Activated CD4-positive, alpha-beta T cell treated with anti-CD3 and anti-CD28 coated beads, Interleukin-2, amount 50 U/mL, for 16 hours (primary cell): ENCODE data around the gene RAB39B.
"Not testable (repeated sequence)": the region's sequence is repeated elsewhere in the genome, so short reads cannot be mapped to it uniquely, and the experiment has no call there.

Source experiments
- DNase-seq: peaks from one replicate; pipeline ENCODE4 v3.0.0-alpha.2; 2020

RAB39B gene

DNA sequence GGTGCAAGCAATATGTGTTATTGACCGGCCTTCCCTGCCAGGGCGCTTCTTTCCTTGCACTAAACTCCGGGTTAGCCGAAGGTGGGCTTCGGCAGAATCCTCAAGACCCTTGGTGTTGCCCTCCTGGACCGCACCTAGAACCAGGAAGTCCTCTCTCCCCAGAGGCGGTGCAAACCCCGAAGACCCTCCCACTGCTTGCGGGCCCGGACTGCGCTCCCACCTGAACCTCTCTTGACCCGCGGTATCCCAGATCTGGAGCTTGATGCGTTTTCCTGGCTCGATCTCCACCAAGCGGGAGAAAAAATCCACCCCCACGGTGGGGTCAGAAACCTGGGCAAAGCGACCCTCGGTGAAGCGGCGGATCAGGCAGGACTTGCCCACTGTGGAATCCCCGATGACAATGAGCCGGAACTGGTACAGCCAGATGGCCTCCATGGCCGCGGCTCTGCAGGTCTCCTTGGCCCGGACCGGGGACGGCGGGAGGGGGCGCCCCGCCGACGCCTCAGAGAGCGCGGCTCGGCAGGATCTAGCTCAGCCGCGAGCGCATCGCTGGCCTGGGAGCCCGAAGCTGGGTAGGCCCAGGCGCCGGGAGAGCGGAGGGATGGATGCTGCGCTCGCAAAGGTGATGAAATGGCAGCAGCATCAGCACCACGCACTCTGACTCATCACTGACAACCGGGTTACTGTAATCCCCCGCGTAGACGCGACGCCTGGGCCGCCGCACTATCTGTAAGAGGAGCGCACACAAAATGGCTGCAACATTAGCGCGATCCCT lies at the start of gene RAB39B:
RAB39B (minus strand) TSS at position 638 of the 775 bp plus-strand sequence; CDS start at position 435, 203 bp downstream.
- DNase-seq, result peak; percentile 77

- DNase-seq, result no peak
These were observed 49.5 kb upstream of the RAB39B start for GRCh38 chrX:155313766-155314165.

- no peak for DNase-seq
These were observed 29.5 kb upstream of the RAB39B start for GRCh38 chrX:155293771-155294170.

GRCh38 chrX:155279873-155280272 lies 15.6 kb upstream of the RAB39B start:
- no peak for DNase-seq

DNA sequence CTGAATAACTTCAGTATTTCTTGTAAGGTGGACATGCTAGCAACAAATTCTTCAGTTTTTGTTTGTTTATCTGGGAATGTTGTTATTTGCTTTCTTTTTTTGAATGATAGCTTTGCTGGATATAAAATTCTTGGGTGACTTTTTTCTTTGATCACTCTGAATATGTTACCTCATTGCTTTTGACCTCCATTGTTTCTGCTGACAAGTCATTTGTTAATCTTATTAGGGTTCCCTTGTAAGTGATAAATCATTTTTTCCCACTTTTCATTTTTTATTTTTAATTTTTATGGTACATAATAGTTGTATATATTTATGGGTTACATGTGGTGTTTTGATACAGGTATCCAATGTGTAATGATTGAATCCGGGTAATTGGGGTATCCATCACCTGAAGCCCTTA lies 6.7 kb upstream of the RAB39B start:
- no peak for DNase-seq

- not testable (repeated sequence) for DNase-seq
These were observed 3.7 kb upstream of the RAB39B start for GRCh38 chrX:155267995-155268394.

- no peak for DNase-seq
These were observed 2.1 kb upstream of the RAB39B start for GRCh38 chrX:155266439-155266838.

DNA sequence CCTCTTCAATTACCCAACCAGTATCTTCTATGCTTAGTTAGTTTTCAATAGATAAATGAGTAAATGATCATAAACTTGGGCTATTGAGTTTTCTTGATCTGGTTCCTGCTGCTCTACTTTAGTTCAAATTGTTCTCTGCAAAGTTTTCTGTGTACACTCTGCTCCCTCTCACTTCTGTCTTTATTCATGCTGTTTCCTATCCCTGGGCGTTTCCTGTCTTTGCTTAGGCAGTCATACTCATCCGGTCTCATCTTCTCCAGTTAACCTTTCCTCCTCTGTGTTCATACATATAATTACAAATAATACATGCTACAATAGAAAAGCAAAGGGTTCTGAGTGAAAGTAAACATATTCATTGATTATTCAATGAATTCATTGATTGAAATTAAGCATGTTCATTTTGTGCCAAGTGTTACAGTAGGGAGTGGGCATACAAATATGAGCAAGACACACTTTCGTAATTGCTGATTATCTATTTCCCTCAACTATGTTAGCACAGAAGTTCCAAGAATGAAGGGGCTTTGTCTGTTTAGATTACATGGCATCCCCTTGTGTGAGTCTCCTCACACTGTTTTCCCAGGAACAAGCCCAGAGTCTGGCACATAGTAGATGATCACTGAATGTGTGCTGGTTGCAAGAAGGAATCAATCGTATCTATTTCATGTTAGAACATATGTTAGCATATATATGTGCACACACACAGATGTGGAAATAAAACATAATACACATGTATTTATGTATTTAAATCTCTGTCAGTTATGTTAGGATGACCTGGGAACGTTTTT lies 1.1 kb downstream of the RAB39B start:
- DNase-seq, result peak; percentile 33

- no peak for DNase-seq
These were observed 4.5 kb downstream of the RAB39B start for GRCh38 chrX:155259752-155260151.

- DNase-seq, result no peak
These were observed 12.9 kb downstream of the RAB39B start for GRCh38 chrX:155251391-155251790.

- no peak for DNase-seq
These were observed 16.8 kb downstream of the RAB39B start for GRCh38 chrX:155247497-155247896.

DNA sequence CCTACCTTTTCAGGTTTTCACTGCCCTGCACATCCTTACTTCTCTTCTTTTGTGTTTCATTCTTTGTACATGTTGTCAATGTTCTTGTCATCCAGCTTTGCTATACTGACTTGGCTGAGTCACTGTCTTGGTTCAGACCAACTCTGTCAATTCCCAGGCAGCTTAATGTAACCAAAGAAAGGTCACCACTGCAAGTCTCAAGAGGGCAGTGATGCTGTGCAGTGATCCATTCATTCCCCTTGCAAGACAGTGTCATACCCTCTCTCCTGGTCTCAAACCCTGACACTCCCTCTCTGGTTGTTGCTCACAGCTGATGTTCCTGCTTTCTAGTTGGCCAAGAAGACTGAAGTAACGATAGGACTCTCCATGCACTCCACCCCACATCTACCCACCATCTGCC lies 17.5 kb downstream of the RAB39B start:
- no peak for DNase-seq

DNA sequence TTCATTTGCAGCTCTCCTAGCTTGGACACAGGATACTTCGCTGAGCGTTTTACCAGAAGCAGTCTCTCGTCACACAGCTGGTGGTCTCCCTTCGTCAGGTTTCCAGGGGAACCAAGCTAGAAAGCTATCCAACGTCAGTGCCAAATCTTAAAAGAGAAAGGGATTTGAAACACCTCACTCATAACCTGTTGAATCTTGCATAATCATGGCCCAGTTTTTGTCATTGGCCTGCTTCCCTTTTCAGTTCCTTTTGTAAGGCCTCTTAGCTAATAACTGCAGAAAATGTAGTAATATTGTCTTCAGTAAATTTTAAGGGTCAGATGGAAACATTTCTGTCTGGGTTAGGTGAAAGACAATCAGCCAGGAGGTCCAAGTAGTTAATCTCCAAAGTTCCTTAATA lies 22.0 kb downstream of the RAB39B start:
- no peak for DNase-seq

DNA sequence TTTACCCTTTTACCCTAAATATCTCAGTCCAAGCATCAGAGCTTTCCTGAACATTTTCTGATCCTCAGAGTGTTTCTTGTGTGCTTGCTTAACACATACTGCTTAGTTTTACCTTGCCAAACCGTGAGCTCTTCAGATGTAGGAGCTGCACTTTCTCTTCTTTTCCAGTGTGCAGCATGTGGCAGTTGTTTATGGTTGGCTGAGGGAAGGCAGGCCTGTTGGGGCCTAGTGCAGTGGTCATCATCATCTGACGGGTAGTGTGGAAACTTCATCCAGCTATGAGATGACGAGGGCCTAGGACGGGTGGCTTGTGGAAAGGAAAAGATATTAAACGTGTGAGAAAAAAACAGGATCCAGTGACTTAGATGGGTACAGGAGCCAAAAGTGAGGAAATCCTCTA lies 26.6 kb downstream of the RAB39B start:
- DNase-seq, result no peak

GRCh38 chrX:155235891-155236290 lies 28.4 kb downstream of the RAB39B start:
- DNase-seq, result no peak

DNA sequence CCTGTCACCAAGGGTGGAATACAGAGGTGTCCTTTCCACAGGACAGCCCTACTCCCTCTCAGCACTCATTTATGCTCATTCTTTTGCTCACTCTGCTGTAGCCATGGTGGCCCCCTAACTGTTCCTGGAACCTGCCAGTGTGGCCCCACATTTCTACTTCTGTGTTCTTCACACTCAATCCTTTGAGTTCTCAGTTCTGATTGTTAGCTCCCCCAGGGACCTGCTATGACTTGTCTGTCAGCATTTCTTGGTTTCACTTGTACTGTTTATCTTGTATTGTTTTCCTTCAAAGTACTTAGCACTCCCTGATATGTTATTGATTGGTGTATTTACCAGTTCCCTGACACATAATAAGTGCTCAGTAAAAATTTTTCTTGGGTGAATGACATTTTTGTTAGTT lies 33.1 kb downstream of the RAB39B start:
- no peak for DNase-seq

- DNase-seq, result no peak
These were observed 38.5 kb downstream of the RAB39B start for GRCh38 chrX:155225774-155226173.

- not testable (repeated sequence) for DNase-seq
These were observed 40.5 kb downstream of the RAB39B start for GRCh38 chrX:155223746-155224145.

- no peak for DNase-seq
These were observed 42.9 kb downstream of the RAB39B start for GRCh38 chrX:155221351-155221750.

GRCh38 chrX:155218777-155219176 lies 45.5 kb downstream of the RAB39B start:
- DNase-seq, result no peak

DNA sequence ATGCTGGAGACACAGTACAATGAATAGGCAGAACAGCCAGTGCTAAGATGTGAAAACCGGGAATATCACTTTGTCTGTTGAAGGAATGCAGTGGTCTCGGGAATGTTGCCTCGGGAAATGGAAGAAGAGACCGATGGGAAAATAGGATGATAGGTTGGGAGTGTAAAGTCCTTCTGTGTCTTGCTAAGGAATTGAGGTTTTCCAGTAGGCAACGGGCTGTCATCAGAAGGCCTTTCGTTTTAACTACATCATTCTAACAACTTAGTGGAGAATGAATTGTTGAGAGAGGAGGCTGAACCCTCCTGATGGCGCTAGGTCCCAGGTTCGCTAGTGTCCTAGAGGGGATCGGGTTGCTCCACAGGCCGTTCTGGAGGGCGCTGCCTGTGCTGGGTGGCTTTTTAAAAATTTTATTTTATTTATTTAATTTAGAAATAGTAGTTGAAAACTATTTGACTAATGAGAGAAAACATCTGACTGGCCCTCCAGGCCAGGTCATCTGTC lies 47.3 kb downstream of the RAB39B start:
- no peak for DNase-seq

GRCh38 chrX:155216179-155216939 lies 47.9 kb downstream of the RAB39B start, which contains the start of gene VBP1:
VBP1 (plus strand) TSS chrX:155216460; CDS start chrX:155216483, 23 bp downstream.
- DNase-seq, result peak; percentile 93
